ENCODE measurements around the gene ANO3. TPM values are rescaled to one million over a fixed set of nuclear protein-coding genes. Genes with fewer than 3 reads are reported as not detected.

ANO3 gene
- total RNA-seq, 1 donor from 2014 or later: not detected

GRCh38 chr11:26465274-26465673 is 133.3 kb downstream of the ANO3 start:
- no peak for DNase-seq (ENCODE audit: low read depth)
- no peak overlapping the region for H3K4me3 ChIP-seq (ENCODE audit: low read depth, low read length)
- TF ChIP-seq, protein P1, sequence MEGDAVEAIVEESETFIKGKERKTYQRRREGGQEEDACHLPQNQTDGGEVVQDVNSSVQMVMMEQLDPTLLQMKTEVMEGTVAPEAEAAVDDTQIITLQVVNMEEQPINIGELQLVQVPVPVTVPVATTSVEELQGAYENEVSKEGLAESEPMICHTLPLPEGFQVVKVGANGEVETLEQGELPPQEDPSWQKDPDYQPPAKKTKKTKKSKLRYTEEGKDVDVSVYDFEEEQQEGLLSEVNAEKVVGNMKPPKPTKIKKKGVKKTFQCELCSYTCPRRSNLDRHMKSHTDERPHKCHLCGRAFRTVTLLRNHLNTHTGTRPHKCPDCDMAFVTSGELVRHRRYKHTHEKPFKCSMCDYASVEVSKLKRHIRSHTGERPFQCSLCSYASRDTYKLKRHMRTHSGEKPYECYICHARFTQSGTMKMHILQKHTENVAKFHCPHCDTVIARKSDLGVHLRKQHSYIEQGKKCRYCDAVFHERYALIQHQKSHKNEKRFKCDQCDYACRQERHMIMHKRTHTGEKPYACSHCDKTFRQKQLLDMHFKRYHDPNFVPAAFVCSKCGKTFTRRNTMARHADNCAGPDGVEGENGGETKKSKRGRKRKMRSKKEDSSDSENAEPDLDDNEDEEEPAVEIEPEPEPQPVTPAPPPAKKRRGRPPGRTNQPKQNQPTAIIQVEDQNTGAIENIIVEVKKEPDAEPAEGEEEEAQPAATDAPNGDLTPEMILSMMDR (conservative IDR thresholded peaks at IDR 0.05; ENCODE audit: low read depth, low read length): no peak

DNA sequence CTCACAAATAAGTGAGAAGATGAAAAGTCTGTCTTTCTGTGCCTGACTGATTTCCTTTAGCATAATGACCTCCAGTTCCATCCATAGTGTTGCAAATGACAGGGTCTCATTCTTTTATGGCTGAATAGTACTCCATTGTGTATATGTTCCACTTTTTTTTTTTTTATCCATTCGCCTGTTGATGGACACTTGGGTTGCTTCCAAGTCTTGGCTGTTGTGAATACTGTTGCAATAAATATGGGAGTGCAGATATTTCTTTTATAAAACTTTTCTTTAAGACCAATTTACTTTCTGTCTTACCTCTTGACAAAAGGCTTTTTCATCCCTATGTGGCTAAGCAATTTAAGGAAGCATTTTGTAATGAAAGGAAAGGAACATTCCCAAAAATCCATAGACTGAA is 135.6 kb downstream of the ANO3 start:
- DNase-seq (ENCODE audit: low read depth): no peak
- no peak overlapping the region for H3K4me3 ChIP-seq (ENCODE audit: low read depth, low read length)
- TF ChIP-seq, protein P1 (conservative IDR thresholded peaks at IDR 0.05; ENCODE audit: low read depth, low read length): no peak

DNA sequence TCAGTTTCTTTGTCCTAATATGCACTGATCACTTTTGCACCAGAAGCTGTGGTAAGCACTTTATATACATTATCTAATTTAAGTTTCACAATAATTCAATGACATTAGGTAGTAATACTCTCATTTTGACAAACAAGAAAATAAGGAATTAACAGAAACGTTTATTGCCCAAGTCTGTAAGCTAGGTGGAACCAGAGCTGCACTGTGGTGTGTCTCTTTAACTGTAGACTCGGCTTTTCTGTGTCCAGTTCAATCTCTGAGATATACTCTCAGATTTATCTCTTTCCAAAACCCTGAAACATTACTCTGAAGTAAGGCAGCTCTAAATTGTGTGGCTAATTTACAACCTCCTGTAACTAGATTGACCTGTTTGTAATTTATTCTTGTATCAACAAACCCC is 139.1 kb downstream of the ANO3 start:
- TF ChIP-seq, protein P1 (conservative IDR thresholded peaks at IDR 0.05; ENCODE audit: low read depth, low read length): no peak
- no peak overlapping the region for H3K4me3 ChIP-seq (ENCODE audit: low read depth, low read length)
- no peak for DNase-seq (ENCODE audit: low read depth)

- no peak for DNase-seq (ENCODE audit: low read depth)
- TF ChIP-seq, protein P1 (conservative IDR thresholded peaks at IDR 0.05; ENCODE audit: low read depth, low read length): no peak
- H3K4me3 ChIP-seq (ENCODE audit: low read depth, low read length): no peak overlapping the region
These were observed 141.6 kb downstream of the ANO3 start for GRCh38 chr11:26473216-26474194.

GRCh38 chr11:26474401-26474800 is 142.5 kb downstream of the ANO3 start:
- no peak overlapping the region for H3K4me3 ChIP-seq (ENCODE audit: low read depth, low read length)
- DNase-seq (ENCODE audit: low read depth): no peak
- TF ChIP-seq, protein P1 (conservative IDR thresholded peaks at IDR 0.05; ENCODE audit: low read depth, low read length): no peak

DNA sequence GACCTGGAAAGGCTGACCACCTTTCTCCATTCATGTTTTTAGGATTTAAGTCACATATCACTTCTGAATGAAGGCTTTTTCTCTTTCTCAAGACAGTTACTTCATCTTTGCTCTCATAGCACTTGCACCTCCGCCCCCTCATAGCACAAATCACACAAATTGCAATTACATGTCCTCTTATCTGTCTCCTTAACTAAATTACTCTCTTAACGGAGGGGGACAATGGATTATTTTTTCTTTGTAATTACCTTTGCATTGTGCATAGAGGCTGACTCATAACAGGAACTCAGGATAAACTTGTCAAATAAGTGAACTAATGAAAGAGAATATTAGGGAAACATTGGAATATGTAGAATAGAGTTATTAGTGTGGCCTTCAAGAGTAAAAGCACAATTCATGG is 145.5 kb downstream of the ANO3 start:
- no peak overlapping the region for H3K4me3 ChIP-seq (ENCODE audit: low read depth, low read length)
- no peak for DNase-seq (ENCODE audit: low read depth)
- TF ChIP-seq, protein P1 (conservative IDR thresholded peaks at IDR 0.05; ENCODE audit: low read depth, low read length): no peak
